ENCODE results near the gene CLDN4. TPM values are rescaled to one million over a fixed set of nuclear protein-coding genes. Genes with fewer than 3 reads are reported as not detected.
A peak's percentile ranks its signal among the peaks of the same experiment; 100 is the strongest.

The CLDN4 gene
- total RNA-seq, 1 donor from 2014 or later, result 29.5 TPM

DNA sequence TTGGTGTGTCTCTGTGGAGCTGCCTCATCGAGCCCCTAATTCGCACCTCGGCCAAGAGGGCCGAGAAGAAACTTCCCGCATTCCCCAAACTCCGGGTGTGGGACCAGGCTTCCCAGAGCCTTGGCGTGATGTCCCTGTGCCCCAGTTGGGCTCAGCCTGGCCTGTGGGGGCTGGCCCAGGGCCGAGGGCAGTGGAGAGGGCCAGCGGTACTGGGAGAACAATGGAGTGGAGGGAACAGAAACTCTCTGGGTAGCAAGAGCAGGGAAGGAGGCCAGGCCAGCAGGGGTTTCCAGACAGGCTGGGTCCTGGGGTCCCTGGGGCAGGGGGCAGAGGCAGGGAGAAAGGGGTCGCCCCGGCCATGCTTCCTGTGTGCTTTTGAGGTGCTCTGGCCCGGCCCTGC is 46.2 kb downstream of the CLDN4 start:
- TF ChIP-seq POLR2A (IDR thresholded peaks at IDR 0.05) (no peak), POLR2AphosphoS5 (IDR thresholded peaks at IDR 0.05; ENCODE audit: insufficient read depth in 1 of 2, low read depth in 1 of 2) (no peak), CTCF (IDR thresholded peaks at IDR 0.05) (no peak)
- Histone ChIP-seq H3K27ac (no peak overlapping the region), H3K4me1 (peaks cover 32% of the 10 kb centered on the region), H3K27me3 (no peaks in the 10 kb centered on the region), H3K36me3 (no peaks in the 10 kb centered on the region), H3K4me3 (no peak overlapping the region), H3K9me3 (no peaks in the 10 kb centered on the region)
- intact Hi-C loops (cut with DNase I), result no loop called here
- no peak for DNase-seq (ENCODE audit: extremely low spot score in 2 of 2)

DNA sequence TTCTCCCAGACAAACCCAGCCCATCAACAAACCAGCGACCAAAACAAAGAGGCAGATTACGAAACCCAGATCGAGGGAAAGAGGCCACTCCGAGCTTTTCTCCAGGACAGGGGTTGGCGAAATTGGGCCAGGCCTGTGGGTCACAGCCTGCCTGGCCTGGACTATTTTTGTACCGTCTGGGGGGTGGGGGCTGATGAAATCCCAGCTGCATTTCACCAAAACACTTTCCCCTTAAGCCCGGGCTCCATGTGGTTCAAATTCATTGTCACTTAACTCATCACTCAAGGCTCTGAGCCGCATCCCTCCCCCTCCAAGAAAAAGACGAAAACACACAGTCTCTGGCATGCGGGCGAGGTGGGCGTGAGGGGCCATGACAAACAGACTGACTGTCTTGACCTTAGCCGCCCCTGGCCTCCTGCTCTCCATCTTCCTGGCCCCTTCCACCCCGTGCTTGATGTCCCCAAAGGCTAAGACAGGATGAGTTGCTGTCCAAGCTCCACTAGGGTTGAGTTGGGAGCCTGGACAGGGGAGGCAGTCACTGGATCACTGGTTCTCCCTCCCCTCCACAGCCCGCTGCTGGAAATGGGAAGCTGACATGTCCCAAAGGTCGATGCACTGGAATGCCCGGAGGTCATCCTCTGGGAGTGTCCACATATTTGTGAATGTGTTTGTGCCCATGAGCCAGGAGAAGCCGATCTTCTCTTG is 49.3 kb downstream of the CLDN4 start:
- H3K4me1 ChIP-seq, result peaks cover 28% of the 10 kb centered on the region
- no peak for DNase-seq (ENCODE audit: extremely low spot score in 2 of 2)
- no peak overlapping the region for H3K4me3 ChIP-seq
- no peaks in the 10 kb centered on the region for H3K36me3 ChIP-seq
- no peaks in the 10 kb centered on the region for H3K27me3 ChIP-seq
- TF ChIP-seq POLR2A (IDR thresholded peaks at IDR 0.05), result no peak
- TF ChIP-seq CTCF (IDR thresholded peaks at IDR 0.05), result no peak
- peak in 1 of 2 donors; percentile 67 for TF ChIP-seq POLR2AphosphoS5 (IDR thresholded peaks at IDR 0.05; ENCODE audit: insufficient read depth in 1 of 2, low read depth in 1 of 2)
- no peaks in the 10 kb centered on the region for H3K9me3 ChIP-seq
- intact Hi-C loops (cut with DNase I), result no loop called here
- H3K27ac ChIP-seq, result peak overlapping the region; percentile 68

DNA sequence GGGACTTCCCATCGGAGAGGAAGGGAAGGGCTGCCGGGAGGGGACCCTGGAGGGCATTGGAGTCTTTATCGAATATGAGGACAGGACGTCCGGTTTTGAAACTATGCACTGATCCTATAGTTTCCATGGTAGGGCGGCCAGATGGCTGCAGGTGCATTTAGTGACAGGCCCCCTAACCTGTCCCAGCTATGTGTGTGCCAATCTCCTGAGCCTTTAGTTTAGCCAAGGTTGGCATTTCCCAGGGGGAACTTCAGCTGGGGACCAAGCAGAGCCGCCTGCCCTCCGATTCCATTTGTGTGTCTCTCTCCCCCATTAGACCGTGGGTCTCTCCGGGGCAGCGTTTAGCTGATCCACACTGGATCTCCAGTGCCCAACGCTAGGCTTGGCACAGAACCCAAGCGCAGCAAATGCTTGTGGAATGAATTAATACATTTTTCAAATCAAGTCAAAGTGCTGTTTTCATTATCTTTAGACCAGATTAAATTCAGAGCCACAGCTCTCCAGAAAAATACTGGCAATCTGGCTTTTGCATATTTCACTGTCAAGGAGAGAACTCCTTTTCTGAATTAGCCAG is 50.0 kb downstream of the CLDN4 start:
- TF ChIP-seq CTCF (IDR thresholded peaks at IDR 0.05) (no peak), POLR2A (IDR thresholded peaks at IDR 0.05) (no peak), POLR2AphosphoS5 (IDR thresholded peaks at IDR 0.05; ENCODE audit: insufficient read depth in 1 of 2, low read depth in 1 of 2) (no peak)
- no peak for DNase-seq (ENCODE audit: extremely low spot score in 2 of 2)
- Histone ChIP-seq H3K27me3 (no peaks in the 10 kb centered on the region), H3K4me3 (no peak overlapping the region), H3K27ac (peak overlapping the region; percentile 68), H3K4me1 (peaks cover 28% of the 10 kb centered on the region), H3K9me3 (no peaks in the 10 kb centered on the region), H3K36me3 (no peaks in the 10 kb centered on the region)
- intact Hi-C loops (cut with DNase I), result no loop called here

DNA sequence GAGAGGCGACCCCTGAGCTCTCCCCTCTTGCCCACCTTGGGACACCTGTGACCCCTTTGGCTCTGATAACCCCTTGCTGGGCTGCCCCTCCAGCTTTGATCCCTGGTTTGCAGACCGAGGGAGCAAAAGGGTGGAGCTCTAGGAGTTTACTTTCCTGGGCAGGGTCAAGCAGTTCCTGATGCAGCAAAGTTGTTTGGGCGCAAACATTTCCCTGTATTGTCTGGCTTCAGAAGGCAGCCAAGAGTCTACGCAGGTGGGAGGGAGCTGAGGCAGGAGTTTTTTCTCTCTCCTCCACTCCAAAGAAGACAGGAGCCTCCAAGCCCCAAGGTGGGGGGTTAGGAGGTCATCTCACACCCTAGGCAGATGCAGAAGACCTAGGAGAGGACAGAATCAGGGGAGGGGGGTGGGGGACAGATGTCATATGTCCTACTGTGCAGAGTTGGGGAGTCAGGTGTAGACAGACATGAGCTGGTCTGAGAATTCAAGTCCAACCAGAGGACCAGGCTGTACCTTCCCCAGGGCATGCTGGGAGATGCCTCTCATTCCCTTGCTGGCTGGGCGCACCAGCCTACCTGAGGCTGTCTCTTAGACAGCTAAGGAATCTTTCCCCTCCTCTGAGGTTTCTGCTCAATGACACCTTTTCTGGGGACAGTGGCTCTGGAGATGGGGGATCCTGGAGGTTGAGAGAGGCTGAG is 50.7 kb downstream of the CLDN4 start:
- intact Hi-C loops (cut with DNase I), result no loop called here
- no peak for DNase-seq (ENCODE audit: extremely low spot score in 2 of 2)
- no peaks in the 10 kb centered on the region for H3K36me3 ChIP-seq
- peak overlapping the region; percentile 68 for H3K27ac ChIP-seq
- H3K4me1 ChIP-seq, result peaks cover 34% of the 10 kb centered on the region
- H3K27me3 ChIP-seq, result no peaks in the 10 kb centered on the region
- H3K4me3 ChIP-seq, result no peak overlapping the region
- H3K9me3 ChIP-seq, result no peaks in the 10 kb centered on the region
- TF ChIP-seq CTCF (IDR thresholded peaks at IDR 0.05) (no peak), POLR2AphosphoS5 (IDR thresholded peaks at IDR 0.05; ENCODE audit: insufficient read depth in 1 of 2, low read depth in 1 of 2) (peak in 1 of 2 donors; percentile 31)

- no peaks in the 10 kb centered on the region for H3K36me3 ChIP-seq
- peak overlapping the region; percentile 68 for H3K27ac ChIP-seq
- no peaks in the 10 kb centered on the region for H3K9me3 ChIP-seq
- TF ChIP-seq CTCF (IDR thresholded peaks at IDR 0.05) (no peak), POLR2A (IDR thresholded peaks at IDR 0.05) (no peak), POLR2AphosphoS5 (IDR thresholded peaks at IDR 0.05; ENCODE audit: insufficient read depth in 1 of 2, low read depth in 1 of 2) (no peak)
- peaks cover 40% of the 10 kb centered on the region for H3K4me1 ChIP-seq
- intact Hi-C loops (cut with DNase I), result no loop called here
- DNase-seq (ENCODE audit: extremely low spot score in 2 of 2), result no peak
- H3K27me3 ChIP-seq, result no peaks in the 10 kb centered on the region
- H3K4me3 ChIP-seq, result no peak overlapping the region
Observed at GRCh38 chr7:73882047-73882402, 51.2 kb downstream of the CLDN4 start.

Data from vagina (tissue), 2 donors.